ENCODE measurements around the gene GLIPR1L2. TPM values are rescaled to one million over a fixed set of nuclear protein-coding genes. Genes with fewer than 3 reads are reported as not detected.

GLIPR1L2 gene
- total RNA-seq, 1 donor from 2014 or later, result 0.26 TPM

DNA sequence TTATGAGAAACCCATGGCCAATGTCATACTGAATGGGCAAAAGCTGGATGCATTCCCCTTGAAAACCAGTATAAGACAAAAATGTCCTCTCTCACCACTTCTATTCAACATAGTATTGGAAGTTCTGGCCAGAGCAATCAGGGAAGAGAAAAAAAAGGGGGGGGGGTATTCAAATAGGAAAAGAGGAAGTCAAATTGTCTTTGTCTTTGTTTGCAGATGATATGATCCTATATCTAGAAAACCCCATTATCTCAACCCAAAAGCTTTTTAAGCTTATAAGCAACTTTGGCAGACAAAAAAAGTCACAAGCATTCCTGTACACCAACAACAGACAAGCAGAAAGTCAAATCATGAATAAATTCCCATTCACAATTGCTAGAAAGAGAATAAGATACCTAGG, 36.9 kb upstream of the GLIPR1L2 start:
- DNase-seq (ENCODE audit: low read depth) (no peak), FAIRE-seq (no peak)
- Histone ChIP-seq H3K27me3 (ENCODE audit: control insufficient read depth, insufficient read depth, low read length) (no peaks in the 10 kb centered on the region), H3K36me3 (ENCODE audit: control insufficient read depth, insufficient read depth, low read length) (no peaks in the 10 kb centered on the region), H3K4me3 (ENCODE audit: low read depth, low read length) (no peak overlapping the region)
- TF ChIP-seq CTCF (IDR thresholded peaks at IDR 0.05; ENCODE audit: insufficient read depth, low read length, severe bottlenecking), result no peak

GRCh38 chr12:75360920-75361319, 30.0 kb upstream of the GLIPR1L2 start:
- Histone ChIP-seq H3K27me3 (ENCODE audit: control insufficient read depth, insufficient read depth, low read length) (no peaks in the 10 kb centered on the region), H3K36me3 (ENCODE audit: control insufficient read depth, insufficient read depth, low read length) (no peaks in the 10 kb centered on the region), H3K4me3 (ENCODE audit: low read depth, low read length) (no peak overlapping the region)
- no peak for TF ChIP-seq CTCF (IDR thresholded peaks at IDR 0.05; ENCODE audit: insufficient read depth, low read length, severe bottlenecking)
- DNase-seq (ENCODE audit: low read depth) (no peak), FAIRE-seq (no peak)

DNA sequence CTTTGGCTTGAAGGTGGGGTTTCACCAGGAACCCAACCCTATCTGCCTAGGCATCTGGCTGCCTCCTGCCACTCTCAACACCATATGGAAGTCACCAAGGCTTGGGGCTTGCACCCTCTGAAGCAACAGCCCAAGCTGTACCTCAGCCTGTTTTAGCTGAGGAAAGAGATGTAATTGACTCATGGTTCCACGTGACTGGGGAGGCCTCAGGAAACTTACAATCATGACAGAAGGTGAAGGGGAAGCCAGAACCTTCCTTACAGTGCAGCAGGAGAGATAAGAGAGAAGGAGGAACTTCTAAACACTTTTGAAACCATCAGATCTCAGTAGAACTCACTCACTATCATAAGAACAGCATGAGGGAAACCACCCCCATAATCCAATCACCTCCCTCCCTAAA, 29.5 kb upstream of the GLIPR1L2 start:
- no peaks in the 10 kb centered on the region for H3K36me3 ChIP-seq (ENCODE audit: control insufficient read depth, insufficient read depth, low read length)
- no peaks in the 10 kb centered on the region for H3K27me3 ChIP-seq (ENCODE audit: control insufficient read depth, insufficient read depth, low read length)
- FAIRE-seq, result no peak
- DNase-seq (ENCODE audit: low read depth), result no peak
- TF ChIP-seq CTCF (IDR thresholded peaks at IDR 0.05; ENCODE audit: insufficient read depth, low read length, severe bottlenecking), result no peak
- no peak overlapping the region for H3K4me3 ChIP-seq (ENCODE audit: low read depth, low read length)

GRCh38 chr12:75364919-75365318, 26.0 kb upstream of the GLIPR1L2 start:
- Histone ChIP-seq H3K27me3 (ENCODE audit: control insufficient read depth, insufficient read depth, low read length) (no peaks in the 10 kb centered on the region), H3K4me3 (ENCODE audit: low read depth, low read length) (no peak overlapping the region), H3K36me3 (ENCODE audit: control insufficient read depth, insufficient read depth, low read length) (no peaks in the 10 kb centered on the region)
- TF ChIP-seq CTCF (IDR thresholded peaks at IDR 0.05; ENCODE audit: insufficient read depth, low read length, severe bottlenecking), result no peak
- DNase-seq (ENCODE audit: low read depth) (no peak), FAIRE-seq (no peak)

- Histone ChIP-seq H3K27me3 (ENCODE audit: control insufficient read depth, insufficient read depth, low read length) (no peaks in the 10 kb centered on the region), H3K4me3 (ENCODE audit: low read depth, low read length) (no peak overlapping the region), H3K36me3 (ENCODE audit: control insufficient read depth, insufficient read depth, low read length) (no peaks in the 10 kb centered on the region)
- no peak for TF ChIP-seq CTCF (IDR thresholded peaks at IDR 0.05; ENCODE audit: insufficient read depth, low read length, severe bottlenecking)
- FAIRE-seq (no peak), DNase-seq (ENCODE audit: low read depth) (no peak)
Observed at GRCh38 chr12:75366629-75367028, 24.3 kb upstream of the GLIPR1L2 start.

GRCh38 chr12:75374971-75375370, 15.9 kb upstream of the GLIPR1L2 start:
- Histone ChIP-seq H3K27me3 (ENCODE audit: control insufficient read depth, insufficient read depth, low read length) (no peaks in the 10 kb centered on the region), H3K36me3 (ENCODE audit: control insufficient read depth, insufficient read depth, low read length) (no peaks in the 10 kb centered on the region), H3K4me3 (ENCODE audit: low read depth, low read length) (no peak overlapping the region)
- TF ChIP-seq CTCF (IDR thresholded peaks at IDR 0.05; ENCODE audit: insufficient read depth, low read length, severe bottlenecking), result no peak
- no peak for DNase-seq (ENCODE audit: low read depth)
- no peak for FAIRE-seq
